H1 (cell line): ENCODE measurements around the gene INPP5A. TPM values are rescaled to one million over a fixed set of nuclear protein-coding genes. Genes with fewer than 3 reads are reported as not detected.

Experiments used
- RNF2 ChIP-seq: fragments of 200-900, 300-1000 bp; sonication (generic); IDR thresholded peaks from 2 replicates; pipeline ENCODE4 v1.7.1; 2016; ENCODE audit warnings: borderline replicate concordance, low read depth, mild to moderate bottlenecking, antibody characterized with exemption, low read length; ENCODE audit not compliant: poor library complexity, severe bottlenecking; ENCODE audit errors: missing control alignments
- ZNF274 ChIP-seq: IDR thresholded peaks from 2 replicates; pipeline ENCODE4 v1.7.0; 2012; ENCODE audit warnings: low read length, borderline replicate concordance; ENCODE audit errors: extremely low read depth
- polyA plus RNA-seq, 7 experiments: library from polyadenylated mRNA; depleted of rRNA in 3 of 7; stranded (reverse) in 5 of 7; unstranded in 2 of 7; fragments of >200 nt in 5 of 7; fragments of 200-250 nt in 2 of 7; gene quantifications; 1 replicate in 5 of 7; 2 replicates in 1 of 7; 4 replicates in 1 of 7; pipeline versions ENCODE4 v1.2.1 to v1.2.3, GENCODE V29; 2011 to 2013; ENCODE audit warnings: missing spikeins in 2 of 7, mixed read lengths in 2 of 7
- total RNA-seq: library from RNA; stranded (reverse); fragmentation: NEBNext Ultra II Directional; extraction: Animal tissue kit (Norgen Biotek cat#: 25700); gene quantifications from 2 replicates; pipeline ENCODE4 v1.2.1, GENCODE V29; 2021

The INPP5A gene
- total and polyA plus RNA-seq, 2 of the 8 experiments (the other 6 are each of a cell fraction or from before 2014, with no cell fraction given) = 19.7 to 27.5 TPM

DNA sequence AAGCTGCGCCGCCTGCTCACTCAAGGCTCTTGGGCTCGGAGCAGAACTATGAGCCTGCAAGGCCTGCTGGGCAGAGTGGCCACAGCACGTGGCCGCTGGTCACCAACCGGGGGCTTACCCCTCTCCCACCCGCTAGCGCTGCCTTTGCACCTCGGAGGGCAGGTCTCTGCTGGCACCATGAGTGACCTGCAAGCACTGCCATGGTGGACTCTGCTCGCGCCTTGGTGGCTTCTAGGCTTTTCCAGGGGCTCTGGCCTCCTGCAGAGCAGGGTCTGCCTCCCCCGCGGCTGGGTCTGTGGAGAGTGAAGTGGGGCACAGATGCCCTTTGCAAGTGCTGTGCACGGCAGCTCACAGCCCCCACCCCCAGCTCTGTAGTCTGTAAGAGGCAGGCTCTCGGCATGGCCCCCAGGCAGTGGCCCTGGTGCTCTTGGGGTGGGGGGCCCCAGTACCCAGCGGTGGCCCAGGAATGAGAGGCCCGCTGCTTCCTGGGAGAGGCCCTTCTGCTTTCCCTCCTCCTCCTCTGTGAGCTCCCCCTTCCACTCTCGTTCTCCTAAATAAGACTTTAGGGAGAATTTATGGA lies 119.6 kb downstream of the INPP5A start (continued):
- TF ChIP-seq RNF2 (no peak), ZNF274 (no peak)
